Gastroesophageal sphincter (tissue), 3 donors: Measurements from ENCODE around the gene HSPBAP1.

Experiments used
- CTCF ChIP-seq, 4 experiments: fragments of 200-600 bp in 2 of 4; fragments of 450-650 bp in 2 of 4; sonication (generic) in 1 of 4; IDR thresholded peaks; one replicate each; pipeline ENCODE4 v1.5.1; 2017 to 2019; ENCODE audit warnings: antibody characterized with exemption in 4 of 4, mild to moderate bottlenecking in 2 of 4, moderate library complexity in 2 of 4
- POLR2A ChIP-seq, 2 donors: fragments of 450-650 bp; IDR thresholded peaks; one replicate each; pipeline ENCODE4 v1.6.1; 2017; ENCODE audit warnings: antibody characterized with exemption in 2 of 2, mild to moderate bottlenecking in 2 of 2, moderate library complexity in 1 of 2
- POLR2AphosphoS5 ChIP-seq: sonication (generic); formaldehyde crosslinking; IDR thresholded peaks from one replicate; pipeline ENCODE4 v1.6.1; 2017; ENCODE audit warnings: antibody characterized with exemption

DNA sequence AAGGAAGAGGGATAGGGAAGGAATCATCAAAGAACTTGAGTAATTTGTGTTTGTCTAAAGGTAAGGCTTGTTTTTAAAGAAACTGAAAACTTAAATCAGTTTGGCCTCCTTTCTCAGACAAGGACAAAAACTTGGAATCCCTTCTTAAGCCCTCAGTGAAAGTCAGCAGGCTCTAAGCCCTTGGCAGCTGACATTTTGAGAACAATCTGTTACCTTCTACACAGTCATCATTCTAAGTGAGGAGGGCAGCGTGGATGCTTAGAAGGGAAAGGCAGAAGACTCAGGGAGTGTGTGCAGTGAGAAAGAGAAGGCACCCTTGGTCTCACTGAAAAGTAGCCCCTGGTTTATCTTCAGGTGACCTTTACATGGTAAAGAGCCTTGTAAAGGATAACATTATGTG, 10.8 kb downstream of the HSPBAP1 start:
- TF ChIP-seq CTCF (IDR thresholded peaks at IDR 0.05), result no peak
- TF ChIP-seq POLR2A (IDR thresholded peaks at IDR 0.05), result no peak
- TF ChIP-seq POLR2AphosphoS5, result no peak
